Upper lobe of left lung (tissue), 6 donors: ENCODE measurements around the gene SMYD2. TPM values are rescaled to one million over a fixed set of nuclear protein-coding genes. Genes with fewer than 3 reads are reported as not detected.

Source experiments
- ATAC-seq, 2 donors: fragments of 200-7000 bp; cut with Tn5 transposase; one replicate each; pipeline ENCODE4 v1.9.1; 2022; ENCODE audit warnings: mild to moderate bottlenecking in 2 of 2, moderate library complexity in 2 of 2; ENCODE audit not compliant: low FRiP score in 2 of 2
- DNase-seq, 2 donors: peaks; one replicate each; pipeline ENCODE4 v3.0.0-alpha.2; 2019 to 2020
- H3K27ac ChIP-seq, 4 donors: fragments of 200-600 bp; sonication (generic); one replicate each; pipeline ENCODE4 v1.5.1; 2016 to 2019
- H3K27me3 ChIP-seq, 4 donors: fragments of 200-600 bp; sonication (generic); one replicate each; pipeline ENCODE4 v1.5.1; 2017 to 2019
- H3K36me3 ChIP-seq, 4 donors: fragments of 200-600 bp; sonication (generic); one replicate each; pipeline ENCODE4 v1.5.1; 2016 to 2019
- H3K4me1 ChIP-seq, 4 donors: fragments of 200-600 bp; sonication (generic); one replicate each; pipeline ENCODE4 v1.5.1; 2018 to 2019
- H3K4me3 ChIP-seq, 4 donors: fragments of 200-600 bp; sonication (generic); one replicate each; pipeline ENCODE4 v1.5.1; 2017 to 2019; ENCODE audit warnings: mild to moderate bottlenecking in 2 of 4, moderate library complexity in 1 of 4
- H3K9me3 ChIP-seq, 4 donors: fragments of 200-600 bp; sonication (generic); one replicate each; pipeline ENCODE4 v1.5.1; 2018 to 2019
- EP300 ChIP-seq, 4 donors: sonication (generic); formaldehyde crosslinking; IDR thresholded peaks; one replicate each; pipeline ENCODE4 v1.5.1; 2017; ENCODE audit warnings: antibody characterized with exemption in 4 of 4, control low read depth in 2 of 4
- POLR2A ChIP-seq, 4 donors: fragments of 450-650 bp; IDR thresholded peaks; one replicate each; pipeline ENCODE4 v1.5.1; 2016 to 2017; ENCODE audit warnings: antibody characterized with exemption in 4 of 4, mild to moderate bottlenecking in 2 of 4
- POLR2AphosphoS5 ChIP-seq, 2 donors: sonication (generic); formaldehyde crosslinking; IDR thresholded peaks; one replicate each; pipeline ENCODE4 v1.5.1; 2017; ENCODE audit warnings: antibody characterized with exemption in 2 of 2
- WGBS, 2 donors: methylation state at CpG; one replicate each; pipeline ENCODE4 v1.1.5; 2017 to 2018; 5-methylcytosine and 5-hydroxymethylcytosine counted together
- total RNA-seq, 6 donors: library from RNA; depleted of rRNA in 4 of 6; stranded (reverse); fragments of >200 nt in 4 of 6; gene quantifications; one replicate each; pipeline versions ENCODE4 v1.1.0 to v1.2.1, GENCODE V29; 2016 to 2021
- TF ChIP-seq, protein P1 (sequence below), 6 experiments: fragments of 450-650 bp in 4 of 6; fragments of 200-600 bp in 2 of 6; sonication (generic) in 2 of 6; IDR thresholded peaks; one replicate each; pipeline ENCODE4 v1.5.1; 2016 to 2019; ENCODE audit warnings: antibody characterized with exemption in 6 of 6
- donor health status: DM: no; HTN: no; CAD: no; lungs with moderate emphysema.
- donor health status: DM: no; HTN: yes; CAD: no; lungs with severe emphysema.

Gene SMYD2
- total RNA-seq, 6 donors from 2014 or later = 22.6 to 52.9 (median 34.8) TPM

DNA sequence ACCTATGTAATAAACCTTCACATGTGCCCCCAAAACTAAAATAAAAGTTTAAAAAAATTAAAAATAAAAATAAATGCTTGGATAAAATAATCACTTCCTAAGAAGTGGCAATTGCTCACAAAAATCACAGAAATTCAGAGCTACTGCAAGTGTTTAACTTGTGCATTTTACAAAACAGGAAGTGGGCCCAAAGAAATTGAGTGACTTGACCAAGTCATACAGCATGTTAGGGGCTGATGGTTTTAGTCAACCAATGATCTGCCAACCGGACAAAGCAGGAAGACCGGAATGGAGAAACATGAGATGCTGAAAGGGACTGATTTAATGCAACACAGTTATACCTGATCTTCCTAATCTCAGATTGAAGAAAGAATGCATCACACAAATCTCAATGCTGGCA, 96.5 kb downstream of the SMYD2 start:
- Histone ChIP-seq H3K9me3 (no peaks in the 10 kb centered on the region), H3K27me3 (no peaks in the 10 kb centered on the region), H3K4me1 (no peaks in the 10 kb centered on the region), H3K27ac (no peak overlapping the region), H3K36me3 (peaks cover 0 to 34% (median under 1%) of the 10 kb centered on the region in 4 donors), H3K4me3 (no peak overlapping the region)
- DNase-seq (no peak), ATAC-seq (no peak)
- no peak for TF ChIP-seq POLR2AphosphoS5 (IDR thresholded peaks at IDR 0.05)
- TF ChIP-seq EP300 (IDR thresholded peaks at IDR 0.05) = no peak
- TF ChIP-seq POLR2A (IDR thresholded peaks at IDR 0.05) = no peak
- TF ChIP-seq, protein P1, sequence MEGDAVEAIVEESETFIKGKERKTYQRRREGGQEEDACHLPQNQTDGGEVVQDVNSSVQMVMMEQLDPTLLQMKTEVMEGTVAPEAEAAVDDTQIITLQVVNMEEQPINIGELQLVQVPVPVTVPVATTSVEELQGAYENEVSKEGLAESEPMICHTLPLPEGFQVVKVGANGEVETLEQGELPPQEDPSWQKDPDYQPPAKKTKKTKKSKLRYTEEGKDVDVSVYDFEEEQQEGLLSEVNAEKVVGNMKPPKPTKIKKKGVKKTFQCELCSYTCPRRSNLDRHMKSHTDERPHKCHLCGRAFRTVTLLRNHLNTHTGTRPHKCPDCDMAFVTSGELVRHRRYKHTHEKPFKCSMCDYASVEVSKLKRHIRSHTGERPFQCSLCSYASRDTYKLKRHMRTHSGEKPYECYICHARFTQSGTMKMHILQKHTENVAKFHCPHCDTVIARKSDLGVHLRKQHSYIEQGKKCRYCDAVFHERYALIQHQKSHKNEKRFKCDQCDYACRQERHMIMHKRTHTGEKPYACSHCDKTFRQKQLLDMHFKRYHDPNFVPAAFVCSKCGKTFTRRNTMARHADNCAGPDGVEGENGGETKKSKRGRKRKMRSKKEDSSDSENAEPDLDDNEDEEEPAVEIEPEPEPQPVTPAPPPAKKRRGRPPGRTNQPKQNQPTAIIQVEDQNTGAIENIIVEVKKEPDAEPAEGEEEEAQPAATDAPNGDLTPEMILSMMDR (IDR thresholded peaks at IDR 0.05) = no peak
- 90% methylated on average over 2 of the region's 2 CpGs for WGBS, 2 donors

DNA sequence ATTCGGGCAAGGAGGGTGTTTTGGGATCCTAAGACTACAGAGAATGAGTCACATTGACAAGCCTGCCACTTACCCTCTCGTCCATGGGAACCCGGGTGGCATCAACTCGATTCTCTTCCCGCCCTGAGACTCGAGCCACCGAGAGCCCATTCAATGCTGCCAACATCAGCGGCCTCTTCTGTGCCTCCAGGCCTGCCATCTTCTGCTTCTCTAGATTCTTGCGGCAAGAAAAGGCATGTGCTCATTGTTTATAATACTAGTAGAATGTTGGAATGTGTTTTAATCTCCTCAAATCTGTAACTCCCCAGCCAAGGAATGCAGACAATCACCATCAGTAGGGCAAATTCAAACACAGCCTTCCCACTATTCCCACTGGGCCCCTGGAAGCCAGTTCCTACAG, 96.9 kb downstream of the SMYD2 start:
- H3K36me3 ChIP-seq = peaks cover 0 to 38% (median 1%) of the 10 kb centered on the region in 4 donors
- ATAC-seq (no peak), DNase-seq (no peak)

DNA sequence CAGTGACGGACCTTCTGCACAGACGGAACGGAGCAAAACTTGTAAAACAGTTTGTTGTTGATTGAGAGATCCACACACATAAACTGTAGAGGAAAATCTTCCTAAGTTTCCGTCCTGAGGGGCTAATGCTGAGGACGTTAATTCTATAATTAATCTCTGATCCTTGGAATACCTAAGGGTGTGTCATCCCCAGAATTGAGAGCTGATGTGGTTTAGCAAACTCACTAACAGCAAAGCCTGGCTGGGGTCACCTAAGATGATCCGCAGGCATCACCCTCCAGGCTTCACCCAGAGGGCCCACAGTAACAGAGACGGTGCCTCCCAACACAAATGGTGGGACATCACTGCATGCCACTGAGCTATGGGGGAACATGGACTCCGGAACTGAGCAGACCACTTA, 97.5 kb downstream of the SMYD2 start:
- ATAC-seq = no peak
- no peaks in the 10 kb centered on the region for H3K27me3 ChIP-seq
- 89 to 94% methylated on average over 8 of the region's 8 CpGs for WGBS, 2 donors
- no peaks in the 10 kb centered on the region for H3K4me1 ChIP-seq
- H3K36me3 ChIP-seq = peaks cover 0 to 44% (median 6%) of the 10 kb centered on the region in 4 donors
- no peak overlapping the region for H3K4me3 ChIP-seq
- no peaks in the 10 kb centered on the region for H3K9me3 ChIP-seq
- no peak for DNase-seq
- TF ChIP-seq EP300 (IDR thresholded peaks at IDR 0.05) (no peak), POLR2AphosphoS5 (IDR thresholded peaks at IDR 0.05) (no peak), POLR2A (IDR thresholded peaks at IDR 0.05) (no peak)
- TF ChIP-seq, protein P1 (IDR thresholded peaks at IDR 0.05) = no peak
- H3K27ac ChIP-seq = no peak overlapping the region

More for the DNA sequence above, 96.9 kb downstream of the SMYD2 start:
- WGBS, 2 donors = 82 to 87% methylated on average over 9 of the region's 9 CpGs
- TF ChIP-seq POLR2A (IDR thresholded peaks at IDR 0.05) (no peak), POLR2AphosphoS5 (IDR thresholded peaks at IDR 0.05) (no peak), EP300 (IDR thresholded peaks at IDR 0.05) (no peak)
- TF ChIP-seq, protein P1 (IDR thresholded peaks at IDR 0.05) = no peak
- no peaks in the 10 kb centered on the region for H3K27me3 ChIP-seq
- no peak overlapping the region for H3K27ac ChIP-seq
- no peaks in the 10 kb centered on the region for H3K9me3 ChIP-seq
- no peak overlapping the region for H3K4me3 ChIP-seq
- no peaks in the 10 kb centered on the region for H3K4me1 ChIP-seq

DNA sequence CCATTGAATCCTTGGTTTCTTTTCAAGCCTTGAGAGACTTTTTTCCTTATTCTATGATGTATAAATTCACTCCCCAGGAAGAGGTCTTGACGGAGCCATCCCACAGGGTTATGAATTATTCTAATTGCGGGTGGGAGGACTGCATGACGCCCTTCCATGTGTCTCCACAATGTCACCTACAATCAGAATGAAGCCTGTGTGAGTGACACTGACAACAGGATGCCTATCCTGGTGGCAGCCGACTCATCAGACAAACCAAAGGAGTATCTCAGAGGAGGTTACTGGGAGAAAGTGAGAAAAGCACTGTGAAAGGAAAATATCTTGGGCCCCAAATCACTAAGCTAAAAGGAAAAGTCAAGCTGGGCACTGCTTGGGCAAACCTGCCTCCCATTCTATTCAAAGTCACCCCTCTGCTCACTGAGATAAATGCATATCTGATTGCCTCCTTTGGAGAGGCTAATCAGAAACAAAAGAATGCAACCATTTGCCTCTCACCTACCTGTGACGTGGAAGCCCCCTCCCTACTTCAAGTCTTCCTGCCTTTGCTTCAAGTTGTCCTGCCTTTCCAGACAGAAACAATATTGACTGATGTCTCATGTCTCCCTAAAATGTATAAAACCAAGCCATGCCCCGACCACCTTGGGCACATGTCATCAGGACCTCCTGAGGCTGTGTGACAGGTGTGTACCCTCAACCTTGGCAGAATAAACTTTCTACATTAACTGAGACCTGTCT, 98.4 kb downstream of the SMYD2 start:
- H3K9me3 ChIP-seq = no peaks in the 10 kb centered on the region
- no peak overlapping the region for H3K4me3 ChIP-seq
- no peak overlapping the region for H3K27ac ChIP-seq
- TF ChIP-seq EP300 (IDR thresholded peaks at IDR 0.05) (no peak), POLR2A (IDR thresholded peaks at IDR 0.05) (no peak), POLR2AphosphoS5 (IDR thresholded peaks at IDR 0.05) (no peak)
- TF ChIP-seq, protein P1 (IDR thresholded peaks at IDR 0.05) = no peak
- DNase-seq = no peak
- WGBS, 2 donors = 84 to 92% methylated on average over 6 of the region's 6 CpGs
- H3K27me3 ChIP-seq = no peaks in the 10 kb centered on the region
- ATAC-seq = no peak
- H3K4me1 ChIP-seq = no peaks in the 10 kb centered on the region
- H3K36me3 ChIP-seq = peaks cover 5 to 49% (median 13%) of the 10 kb centered on the region in 4 donors

DNA sequence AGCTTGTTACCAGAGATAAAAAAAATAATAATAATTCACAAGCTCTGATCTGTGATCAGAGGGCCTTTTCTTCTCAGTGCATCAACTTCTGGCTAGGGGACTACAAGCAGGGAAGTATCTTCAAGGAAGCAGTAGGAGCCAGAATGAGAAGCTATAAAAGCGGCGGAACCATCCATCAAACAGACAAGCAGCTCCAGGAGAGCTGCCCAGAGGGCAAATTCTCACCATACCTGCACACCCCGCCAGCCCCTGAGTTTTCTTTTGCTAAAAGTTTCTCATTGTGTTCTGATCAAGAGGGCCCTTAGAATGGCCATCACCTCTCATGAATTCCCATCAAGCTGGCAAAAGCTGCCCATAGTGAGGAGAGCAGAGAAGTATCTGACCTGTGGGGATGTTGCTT, 99.4 kb downstream of the SMYD2 start:
- H3K36me3 ChIP-seq = peaks cover 5 to 58% (median 14%) of the 10 kb centered on the region in 4 donors
- no peaks in the 10 kb centered on the region for H3K27me3 ChIP-seq
- WGBS, 2 donors = 91 to 92% methylated on average over 3 of the region's 3 CpGs
- no peaks in the 10 kb centered on the region for H3K9me3 ChIP-seq
- no peaks in the 10 kb centered on the region for H3K4me1 ChIP-seq
- DNase-seq = no peak
- TF ChIP-seq POLR2AphosphoS5 (IDR thresholded peaks at IDR 0.05) (no peak), POLR2A (IDR thresholded peaks at IDR 0.05) (no peak), EP300 (IDR thresholded peaks at IDR 0.05) (no peak)
- TF ChIP-seq, protein P1 (IDR thresholded peaks at IDR 0.05) = no peak
- no peak for ATAC-seq
- no peak overlapping the region for H3K4me3 ChIP-seq
- no peak overlapping the region for H3K27ac ChIP-seq
